WI38 (cell line): Measurements from ENCODE around the gene NSMCE3.

Experiments
- H3K4me3 ChIP-seq: 2 replicates; pipeline ENCODE4 v1.5.1; 2011; ENCODE audit warnings: low read depth, mild to moderate bottlenecking, control low read depth, low read length
- CTCF ChIP-seq: IDR thresholded peaks from 2 replicates; pipeline ENCODE4 v1.5.1; 2012; ENCODE audit warnings: low read depth, mild to moderate bottlenecking, control low read depth, low read length

NSMCE3 gene

GRCh38 chr15:29220852-29221251 is 48.8 kb downstream of the NSMCE3 start:
- no peak overlapping the region for H3K4me3 ChIP-seq
- no peak for TF ChIP-seq CTCF

- no peak overlapping the region for H3K4me3 ChIP-seq
- TF ChIP-seq CTCF = no peak
Observed at GRCh38 chr15:29216955-29217354, 52.7 kb downstream of the NSMCE3 start.
